Stimulated activated naive CD4-positive, alpha-beta T cell treated with Interleukin-2 at 50 U/mL for 16 hours (primary cell): Measurements from ENCODE around the gene CALCB.

Source experiments
- DNase-seq: peaks from one replicate; lab custom pipeline; 2025; lab: John Stamatoyannopoulos, UW

The CALCB gene

GRCh38 chr11:15118431-15118830, 45.0 kb downstream of the CALCB start:
- no peak for DNase-seq

GRCh38 chr11:15119352-15119751, 46.0 kb downstream of the CALCB start:
- DNase-seq = no peak

GRCh38 chr11:15119826-15120225, 46.4 kb downstream of the CALCB start:
- no peak for DNase-seq

GRCh38 chr11:15123849-15124248, 50.5 kb downstream of the CALCB start:
- DNase-seq = no peak

- DNase-seq = no peak
Measured at GRCh38 chr11:15124528-15124927, 51.1 kb downstream of the CALCB start.

GRCh38 chr11:15127341-15127740, 53.9 kb downstream of the CALCB start:
- no peak for DNase-seq
